K562 (cell line): ENCODE measurements around the gene CLEC4F. TPM values are rescaled to one million over a fixed set of nuclear protein-coding genes. Genes with fewer than 3 reads are reported as not detected.

ENCODE experiments used
- BHLHE40 ChIP-seq: IDR thresholded peaks from 2 replicates; pipeline ENCODE4 v1.6.1; 2011; ENCODE audit warnings: low read length, improper control_type of control experiment
- CTCFL ChIP-seq: IDR thresholded peaks from 2 replicates; pipeline ENCODE4 v1.6.1; 2011; ENCODE audit warnings: borderline replicate concordance, low read depth, mild to moderate bottlenecking, moderate library complexity, low read length; ENCODE audit not compliant: insufficient read depth, poor library complexity, severe bottlenecking
- HDAC1 ChIP-seq, 2 experiments: fragments of 450-650 bp; IDR thresholded peaks; 2 replicates each; pipeline ENCODE4 v1.6.1; 2016 to 2017; ENCODE audit warnings: inconsistent platforms in 1 of 2, mild to moderate bottlenecking in 1 of 2, moderate library complexity in 1 of 2
- KDM5B ChIP-seq: fragments of 200-600 bp; sonication (generic); IDR thresholded peaks from 2 replicates; pipeline ENCODE4 v1.6.1; 2012; ENCODE audit warnings: low read depth, mild to moderate bottlenecking, moderate library complexity, low read length, control low read depth, inconsistent platforms; ENCODE audit not compliant: insufficient replicate concordance
- MAZ ChIP-seq, 2 experiments: fragments of 450-650 bp in 1 of 2; sonication (generic) in 1 of 2; formaldehyde crosslinking; IDR thresholded peaks in 1 of 2; conservative IDR thresholded peaks in 1 of 2; 2 replicates each; pipeline versions ENCODE4 v1.4.0 to v1.5.0; 2020; ENCODE audit warnings: mild to moderate bottlenecking in 1 of 2, missing genetic modification reagents in 1 of 2
- NFIC ChIP-seq: fragments of 450-650 bp; IDR thresholded peaks from 2 replicates; pipeline ENCODE4 v1.6.1; 2017; ENCODE audit warnings: mild to moderate bottlenecking, inconsistent platforms
- STAT6 ChIP-seq: sonication (generic); formaldehyde crosslinking; IDR thresholded peaks from 2 replicates; pipeline ENCODE4 v1.8.1; 2023; ENCODE audit warnings: mild to moderate bottlenecking, missing genetic modification reagents
- TEAD4 ChIP-seq, 2 experiments: sonication (generic) in 1 of 2; formaldehyde crosslinking in 1 of 2; IDR thresholded peaks; 2 replicates each; pipeline versions ENCODE4 v1.6.1 to v1.8.0; 2012 to 2022; ENCODE audit warnings: borderline replicate concordance in 1 of 2, inconsistent platforms in 1 of 2, low read length in 1 of 2, mild to moderate bottlenecking in 1 of 2, missing genetic modification reagents in 1 of 2
- ZBTB9 ChIP-seq: fragments of 450-650 bp; formaldehyde crosslinking; IDR thresholded peaks from 2 replicates; pipeline ENCODE4 v1.4.0; 2020; ENCODE audit warnings: mild to moderate bottlenecking, moderate library complexity
- ZNF384 ChIP-seq: IDR thresholded peaks from 2 replicates; pipeline ENCODE4 v1.6.1; 2012; ENCODE audit warnings: low read depth, low read length, improper control_type of control experiment
- polyA plus RNA-seq, 8 experiments: library from polyadenylated mRNA; depleted of rRNA in 4 of 8; stranded (reverse) in 5 of 8; unstranded in 3 of 8; fragments of >200 nt; fragmentation: Nextera tagmentation in 2 of 8; fragmentation: Illumina TruSeq in 1 of 8; extraction: Ambion mirVana in 2 of 8; extraction: Trizol in 1 of 8; gene quantifications; 2 replicates each; pipeline versions ENCODE4 v1.2.1 to v1.2.3, GENCODE V29; 2011 to 2014; ENCODE audit warnings: inconsistent platforms in 1 of 8, missing spikeins in 1 of 8
- total RNA-seq, 7 experiments: library from RNA; depleted of rRNA in 6 of 7; stranded (reverse); fragments of >200 nt in 6 of 7; fragmentation: Illumina TruSeq in 2 of 7; extraction: Trizol in 2 of 7; gene quantifications; 2 replicates each; pipeline versions ENCODE4 v1.2.1 to v1.2.3, GENCODE V29; 2011 to 2021; ENCODE audit warnings: low replicate concordance in 1 of 7
- TF ChIP-seq, protein P1 (sequence below), 3 experiments: IDR thresholded peaks in 2 of 3; conservative IDR thresholded peaks in 1 of 3; 2 replicates each; pipeline ENCODE4 v1.5.1; 2011 to 2012; ENCODE audit warnings: low read length in 3 of 3, mild to moderate bottlenecking in 3 of 3, control low read depth in 2 of 3, improper control_type of control experiment in 1 of 3, inconsistent platforms in 1 of 3, low read depth in 1 of 3, mixed read lengths in 1 of 3, moderate library complexity in 1 of 3; ENCODE audit not compliant: insufficient read depth in 2 of 3
- TF ChIP-seq, protein P2 (sequence below): IDR thresholded peaks from 3 replicates; pipeline ENCODE4 v1.6.1; 2011; ENCODE audit warnings: borderline replicate concordance, mild to moderate bottlenecking, moderate library complexity; ENCODE audit not compliant: insufficient read length; ENCODE audit errors: extremely low read depth

Gene CLEC4F
- total and polyA plus RNA-seq, 9 of the 15 experiments (the other 6 are each of a cell fraction or from before 2014, with no cell fraction given), result not detected

DNA sequence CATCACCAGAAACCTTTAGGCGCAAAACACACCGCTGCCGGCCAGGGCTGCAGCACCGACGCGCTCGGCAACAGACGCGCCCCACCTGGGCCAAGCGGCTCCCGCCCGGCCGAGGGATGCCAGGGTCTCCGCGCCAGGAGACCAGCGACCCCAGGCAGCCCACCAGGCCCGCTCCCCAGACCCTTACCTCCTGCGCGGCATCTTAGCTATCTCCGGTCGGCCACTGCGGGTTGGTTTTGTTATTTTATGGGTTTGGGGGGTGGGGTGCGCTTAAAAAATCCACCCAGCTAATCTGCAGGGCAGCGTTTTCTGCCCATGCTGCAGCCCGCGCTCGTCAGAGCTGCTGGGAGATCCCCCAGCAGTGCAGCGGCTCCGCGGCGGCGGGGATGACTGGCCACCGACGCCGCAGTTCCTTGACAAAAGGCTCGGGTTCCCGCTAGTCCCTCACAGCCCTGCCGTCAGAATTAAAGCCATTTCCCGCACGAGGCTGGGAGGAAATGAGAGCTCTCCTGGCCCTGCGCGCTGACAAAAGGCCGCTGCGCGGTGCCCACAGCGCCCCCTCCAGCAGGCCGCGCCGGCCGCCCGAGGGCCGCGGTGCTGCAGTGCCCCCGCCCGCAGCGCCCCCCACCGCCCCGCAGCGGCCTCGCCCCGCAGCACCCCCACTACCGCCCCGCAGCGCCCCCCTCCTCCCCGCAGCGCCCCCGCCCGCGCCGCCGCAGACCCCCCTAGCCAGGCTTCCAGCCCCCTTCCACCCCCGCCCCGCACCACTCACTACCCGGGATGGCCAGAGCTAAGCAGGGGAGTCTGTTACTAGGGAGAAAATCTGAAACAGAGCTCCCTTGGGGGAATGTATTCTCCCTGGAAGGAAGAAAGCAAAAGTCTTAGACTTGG is 52.5 kb downstream of the CLEC4F start, which contains the start of gene ADD2 (continued):
- TF ChIP-seq BHLHE40 (no peak), TEAD4 (IDR thresholded peaks at IDR 0.05; ENCODE audit: low read length) (0 out of 2 replicates have a peak, but pooled peaks have one; percentile 27), TEAD4 (CRISPR knock-in tag; IDR thresholded peaks at IDR 0.05; ENCODE audit: borderline replicate concordance) (no peak), KDM5B (peak; percentile 64), CTCFL (peak; percentile 74), NFIC (0 out of 2 replicates have a peak, but pooled peaks have one; percentile 12), MAZ (CRISPR knock-in tag; conservative IDR thresholded peaks at IDR 0.05 in 1 of 2, IDR thresholded peaks at IDR 0.05 in 1 of 2) (peak in 1 of 2 experiments; percentile 52; a peak in 2 of 4 replicates), ZBTB9 (no peak), STAT6 (CRISPR knock-in tag) (no peak), HDAC1 (IDR thresholded peaks at IDR 0.05) (peak in 1 of 2 experiments; percentile 34; a peak in 1 of 4 replicates), ZNF384 (no peak)
- TF ChIP-seq, protein P1, sequence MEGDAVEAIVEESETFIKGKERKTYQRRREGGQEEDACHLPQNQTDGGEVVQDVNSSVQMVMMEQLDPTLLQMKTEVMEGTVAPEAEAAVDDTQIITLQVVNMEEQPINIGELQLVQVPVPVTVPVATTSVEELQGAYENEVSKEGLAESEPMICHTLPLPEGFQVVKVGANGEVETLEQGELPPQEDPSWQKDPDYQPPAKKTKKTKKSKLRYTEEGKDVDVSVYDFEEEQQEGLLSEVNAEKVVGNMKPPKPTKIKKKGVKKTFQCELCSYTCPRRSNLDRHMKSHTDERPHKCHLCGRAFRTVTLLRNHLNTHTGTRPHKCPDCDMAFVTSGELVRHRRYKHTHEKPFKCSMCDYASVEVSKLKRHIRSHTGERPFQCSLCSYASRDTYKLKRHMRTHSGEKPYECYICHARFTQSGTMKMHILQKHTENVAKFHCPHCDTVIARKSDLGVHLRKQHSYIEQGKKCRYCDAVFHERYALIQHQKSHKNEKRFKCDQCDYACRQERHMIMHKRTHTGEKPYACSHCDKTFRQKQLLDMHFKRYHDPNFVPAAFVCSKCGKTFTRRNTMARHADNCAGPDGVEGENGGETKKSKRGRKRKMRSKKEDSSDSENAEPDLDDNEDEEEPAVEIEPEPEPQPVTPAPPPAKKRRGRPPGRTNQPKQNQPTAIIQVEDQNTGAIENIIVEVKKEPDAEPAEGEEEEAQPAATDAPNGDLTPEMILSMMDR (IDR thresholded peaks at IDR 0.05 in 2 of 3, conservative IDR thresholded peaks at IDR 0.05 in 1 of 3; ENCODE audit: insufficient read depth in 2 of 3, low read depth in 1 of 3, low read length in 3 of 3), result peak; percentile 55 to 96 (median 84)
- TF ChIP-seq, protein P2, sequence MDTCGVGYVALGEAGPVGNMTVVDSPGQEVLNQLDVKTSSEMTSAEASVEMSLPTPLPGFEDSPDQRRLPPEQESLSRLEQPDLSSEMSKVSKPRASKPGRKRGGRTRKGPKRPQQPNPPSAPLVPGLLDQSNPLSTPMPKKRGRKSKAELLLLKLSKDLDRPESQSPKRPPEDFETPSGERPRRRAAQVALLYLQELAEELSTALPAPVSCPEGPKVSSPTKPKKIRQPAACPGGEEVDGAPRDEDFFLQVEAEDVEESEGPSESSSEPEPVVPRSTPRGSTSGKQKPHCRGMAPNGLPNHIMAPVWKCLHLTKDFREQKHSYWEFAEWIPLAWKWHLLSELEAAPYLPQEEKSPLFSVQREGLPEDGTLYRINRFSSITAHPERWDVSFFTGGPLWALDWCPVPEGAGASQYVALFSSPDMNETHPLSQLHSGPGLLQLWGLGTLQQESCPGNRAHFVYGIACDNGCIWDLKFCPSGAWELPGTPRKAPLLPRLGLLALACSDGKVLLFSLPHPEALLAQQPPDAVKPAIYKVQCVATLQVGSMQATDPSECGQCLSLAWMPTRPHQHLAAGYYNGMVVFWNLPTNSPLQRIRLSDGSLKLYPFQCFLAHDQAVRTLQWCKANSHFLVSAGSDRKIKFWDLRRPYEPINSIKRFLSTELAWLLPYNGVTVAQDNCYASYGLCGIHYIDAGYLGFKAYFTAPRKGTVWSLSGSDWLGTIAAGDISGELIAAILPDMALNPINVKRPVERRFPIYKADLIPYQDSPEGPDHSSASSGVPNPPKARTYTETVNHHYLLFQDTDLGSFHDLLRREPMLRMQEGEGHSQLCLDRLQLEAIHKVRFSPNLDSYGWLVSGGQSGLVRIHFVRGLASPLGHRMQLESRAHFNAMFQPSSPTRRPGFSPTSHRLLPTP, result no peak
